Astrocyte of the spinal cord (primary cell): ENCODE data around the gene NHLRC4.

Experiments
- DNase-seq: peaks from one replicate; pipeline ENCODE4 v3.0.0; 2011; ENCODE audit warnings: low read depth, low spot score
- H3K4me3 ChIP-seq: 2 replicates; pipeline ENCODE4 v1.5.1; 2011; ENCODE audit warnings: low read depth, mild to moderate bottlenecking, low read length, moderate library complexity
- in situ Hi-C: cut with HindIII; loops from 2 replicates; pipeline ENCODE4 v1.10.0; 2017; ENCODE audit warnings: low sequenced_read_pairs
- TF ChIP-seq, protein P1 (sequence below): IDR thresholded peaks from 2 replicates; pipeline ENCODE4 v1.5.1; 2012; ENCODE audit warnings: low read depth, mild to moderate bottlenecking, low read length, inconsistent platforms

NHLRC4 gene

DNA sequence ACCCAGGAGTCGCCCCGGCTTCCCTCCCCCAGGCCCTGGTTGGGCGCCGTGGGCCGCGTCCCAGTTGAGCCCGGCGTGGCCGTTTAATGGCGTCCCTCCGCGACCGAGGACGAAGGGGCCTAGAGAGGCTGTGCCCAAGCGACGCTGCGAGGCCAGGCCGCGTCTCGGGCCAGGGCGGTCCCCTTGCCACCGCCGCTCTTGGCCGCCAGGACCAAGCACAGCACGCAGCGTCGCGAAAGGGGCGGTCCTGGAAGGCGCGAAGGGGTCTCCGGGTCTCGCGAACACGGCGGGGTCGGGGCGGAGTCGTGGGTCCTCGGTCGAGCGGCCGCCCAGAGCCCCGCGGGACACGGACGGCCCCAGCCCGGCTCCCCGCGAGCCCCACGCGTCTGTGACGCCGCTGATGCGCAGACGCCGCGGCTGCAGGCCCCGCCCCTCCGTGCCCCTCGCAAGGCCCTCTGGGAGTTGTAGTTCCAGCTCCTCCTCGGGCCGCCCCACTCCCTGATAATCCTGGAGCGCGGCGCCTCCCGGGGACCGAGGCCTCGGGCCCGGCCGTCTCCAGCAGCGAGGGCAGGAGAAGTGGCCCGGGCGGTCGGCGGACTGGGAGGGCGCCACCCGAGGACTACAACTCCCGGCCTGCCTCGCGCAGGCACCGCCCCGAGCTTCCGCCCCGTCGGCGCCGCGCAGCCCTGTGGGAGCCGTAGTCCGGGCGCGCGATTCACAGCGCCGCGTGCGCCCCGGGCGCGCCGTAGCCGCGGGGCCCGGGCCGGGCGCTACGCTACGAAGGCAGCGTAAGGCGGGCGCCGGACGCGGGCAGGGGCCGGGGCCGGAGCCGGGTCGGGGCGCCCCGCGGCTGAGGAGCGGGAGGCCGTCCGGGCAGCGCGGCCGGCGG lies 39.5 kb upstream of the NHLRC4 start, which contains the start of gene CAPN15:
Gene CAPN15, plus strand, starts transcription at position 698 of the 889 bp plus-strand sequence. CDS start 19,127 bp downstream, outside the sequence.
- H3K4me3 ChIP-seq = peak within 1 kb of the TSS; percentile 72
- in situ Hi-C loops = no loop called here
- DNase-seq = peak; percentile 88
- TF ChIP-seq, protein P1, sequence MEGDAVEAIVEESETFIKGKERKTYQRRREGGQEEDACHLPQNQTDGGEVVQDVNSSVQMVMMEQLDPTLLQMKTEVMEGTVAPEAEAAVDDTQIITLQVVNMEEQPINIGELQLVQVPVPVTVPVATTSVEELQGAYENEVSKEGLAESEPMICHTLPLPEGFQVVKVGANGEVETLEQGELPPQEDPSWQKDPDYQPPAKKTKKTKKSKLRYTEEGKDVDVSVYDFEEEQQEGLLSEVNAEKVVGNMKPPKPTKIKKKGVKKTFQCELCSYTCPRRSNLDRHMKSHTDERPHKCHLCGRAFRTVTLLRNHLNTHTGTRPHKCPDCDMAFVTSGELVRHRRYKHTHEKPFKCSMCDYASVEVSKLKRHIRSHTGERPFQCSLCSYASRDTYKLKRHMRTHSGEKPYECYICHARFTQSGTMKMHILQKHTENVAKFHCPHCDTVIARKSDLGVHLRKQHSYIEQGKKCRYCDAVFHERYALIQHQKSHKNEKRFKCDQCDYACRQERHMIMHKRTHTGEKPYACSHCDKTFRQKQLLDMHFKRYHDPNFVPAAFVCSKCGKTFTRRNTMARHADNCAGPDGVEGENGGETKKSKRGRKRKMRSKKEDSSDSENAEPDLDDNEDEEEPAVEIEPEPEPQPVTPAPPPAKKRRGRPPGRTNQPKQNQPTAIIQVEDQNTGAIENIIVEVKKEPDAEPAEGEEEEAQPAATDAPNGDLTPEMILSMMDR = no peak

DNA sequence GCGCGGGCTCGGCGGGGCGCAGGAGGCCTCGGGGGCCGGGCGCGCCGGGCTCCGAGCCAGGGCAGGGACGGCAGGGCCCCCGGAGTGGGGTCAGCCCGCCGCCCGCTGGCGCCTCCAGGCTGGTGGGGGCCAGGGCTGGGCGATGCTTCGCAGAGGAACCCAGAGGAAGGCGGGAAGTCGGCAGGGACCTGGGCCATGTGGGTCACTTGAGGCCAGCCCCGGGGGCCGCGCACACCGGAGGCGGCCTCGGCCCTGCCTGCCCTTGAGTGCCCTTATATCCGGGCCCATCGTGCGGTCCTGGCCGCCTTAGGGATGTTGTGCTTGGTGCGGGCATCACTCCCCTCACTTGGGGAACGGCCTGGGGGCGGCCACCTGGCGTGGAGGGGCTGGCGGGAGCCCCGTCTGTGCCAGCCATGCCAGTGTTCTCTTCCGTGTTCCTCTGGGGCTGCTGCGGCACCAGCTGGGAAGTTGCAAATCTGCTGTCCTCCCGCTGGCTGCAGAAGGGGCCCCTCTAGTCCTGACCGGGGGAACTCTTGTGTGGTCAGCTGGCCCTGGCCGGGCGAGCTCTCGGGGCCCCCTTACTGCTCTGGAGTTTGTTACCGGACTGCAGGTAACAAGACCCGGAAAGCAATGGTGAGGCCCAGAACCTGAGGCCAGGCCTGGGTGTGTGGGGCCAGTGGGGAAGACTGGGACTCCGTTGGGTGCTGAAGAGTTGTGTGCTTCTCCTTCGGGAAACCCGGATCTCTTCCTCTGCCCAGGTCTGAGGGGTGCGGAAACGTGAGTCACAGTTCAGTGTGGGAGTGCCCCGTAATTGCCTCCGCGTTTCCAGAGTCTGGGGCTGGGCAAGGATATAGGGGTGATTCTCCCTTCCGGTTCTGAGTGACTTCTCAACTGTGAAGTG lies 38.4 kb upstream of the NHLRC4 start:
- H3K4me3 ChIP-seq = peak overlapping the region; percentile 72
- TF ChIP-seq, protein P1 = no peak
- in situ Hi-C loops = no loop called here
- DNase-seq = peak; percentile 37

DNA sequence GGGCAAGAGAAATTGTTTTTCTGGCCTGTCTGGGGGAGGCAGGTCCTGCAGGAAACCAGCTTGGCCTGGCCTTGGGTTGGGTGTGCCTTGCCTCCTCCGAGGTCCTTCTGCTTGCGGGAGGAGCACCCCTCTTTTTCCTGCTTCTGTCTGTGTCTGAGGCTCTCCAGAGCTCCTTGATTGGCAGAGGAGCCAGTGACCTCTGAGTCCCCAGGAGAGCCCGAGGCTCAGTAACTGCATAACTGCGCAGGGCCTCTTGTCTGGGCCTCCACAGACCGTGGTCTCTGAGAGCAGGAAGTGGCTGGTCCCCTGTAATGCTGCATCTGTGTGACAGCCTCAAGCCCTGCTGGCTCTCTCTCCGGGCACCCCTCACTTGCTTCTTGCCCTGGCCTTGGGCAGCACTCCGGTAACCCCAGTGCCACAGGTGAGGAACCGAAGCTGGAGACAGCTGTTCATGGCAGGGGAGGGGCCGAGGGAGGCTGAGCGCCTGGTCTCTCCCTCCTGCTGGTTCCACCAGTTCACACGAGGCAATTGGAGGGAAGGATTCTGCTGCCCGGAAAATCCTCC lies 37.7 kb upstream of the NHLRC4 start:
- TF ChIP-seq, protein P1 = no peak
- in situ Hi-C loops = no loop called here
- no peak for DNase-seq
- H3K4me3 ChIP-seq = peak overlapping the region; percentile 72

- H3K4me3 ChIP-seq = no peak overlapping the region
- TF ChIP-seq, protein P1 = no peak
- in situ Hi-C loops = no loop called here
- DNase-seq = no peak
Observed at GRCh38 chr16:530111-530817, 36.5 kb upstream of the NHLRC4 start.

- H3K4me3 ChIP-seq = no peak overlapping the region
- DNase-seq = no peak
- in situ Hi-C loops = no loop called here
- TF ChIP-seq, protein P1 = no peak
Observed at GRCh38 chr16:531494-532125, 35.2 kb upstream of the NHLRC4 start.
